ENCODE data around the gene GAB1.
A peak's percentile ranks its signal among the peaks of the same experiment; 100 is the strongest.

GAB1 gene

GRCh38 chr4:143389579-143390195 lies 53.0 kb downstream of the GAB1 start:
- DNase-seq (ENCODE audit: low read depth, low spot score) = no peak

GRCh38 chr4:143390764-143391163 lies 54.1 kb downstream of the GAB1 start:
- DNase-seq (ENCODE audit: low read depth, low spot score) = no peak

GRCh38 chr4:143391261-143391660 lies 54.6 kb downstream of the GAB1 start:
- DNase-seq (ENCODE audit: low read depth, low spot score) = no peak

- DNase-seq (ENCODE audit: low read depth, low spot score) = no peak
These were observed 55.2 kb downstream of the GAB1 start for GRCh38 chr4:143391895-143392294.

GRCh38 chr4:143393195-143393594 lies 56.5 kb downstream of the GAB1 start:
- no peak for DNase-seq (ENCODE audit: low read depth, low spot score)

- no peak for DNase-seq (ENCODE audit: low read depth, low spot score)
These were observed 58.2 kb downstream of the GAB1 start for GRCh38 chr4:143394739-143395453.

GRCh38 chr4:143396695-143397094 lies 60.0 kb downstream of the GAB1 start:
- DNase-seq (ENCODE audit: low read depth, low spot score) = no peak

GRCh38 chr4:143397335-143397734 lies 60.7 kb downstream of the GAB1 start:
- DNase-seq (ENCODE audit: low read depth, low spot score) = no peak

GRCh38 chr4:143397887-143398286 lies 61.2 kb downstream of the GAB1 start:
- no peak for DNase-seq (ENCODE audit: low read depth, low spot score)

GRCh38 chr4:143399113-143399949 lies 62.7 kb downstream of the GAB1 start:
- DNase-seq (ENCODE audit: low read depth, low spot score) = no peak

GRCh38 chr4:143400082-143400481 lies 63.4 kb downstream of the GAB1 start:
- DNase-seq (ENCODE audit: low read depth, low spot score) = no peak

GRCh38 chr4:143402776-143403552 lies 66.3 kb downstream of the GAB1 start:
- no peak for DNase-seq (ENCODE audit: low read depth, low spot score)

GRCh38 chr4:143403553-143403820 lies 66.8 kb downstream of the GAB1 start:
- DNase-seq (ENCODE audit: low read depth, low spot score) = no peak

GRCh38 chr4:143404555-143404954 lies 67.9 kb downstream of the GAB1 start:
- no peak for DNase-seq (ENCODE audit: low read depth, low spot score)

GRCh38 chr4:143405075-143405730 lies 68.5 kb downstream of the GAB1 start:
- DNase-seq (ENCODE audit: low read depth, low spot score) = no peak

- DNase-seq (ENCODE audit: low read depth, low spot score) = peak; percentile 40
These were observed 69.8 kb downstream of the GAB1 start for GRCh38 chr4:143406523-143406922.

GRCh38 chr4:143407474-143407873 lies 70.8 kb downstream of the GAB1 start:
- no peak for DNase-seq (ENCODE audit: low read depth, low spot score)

- DNase-seq (ENCODE audit: low read depth, low spot score) = no peak
These were observed 71.2 kb downstream of the GAB1 start for GRCh38 chr4:143407888-143408287.

GRCh38 chr4:143410015-143410414 lies 73.3 kb downstream of the GAB1 start:
- no peak for DNase-seq (ENCODE audit: low read depth, low spot score)

- no peak for DNase-seq (ENCODE audit: low read depth, low spot score)
These were observed 75.1 kb downstream of the GAB1 start for GRCh38 chr4:143411527-143412419.

GRCh38 chr4:143412420-143412758 lies 75.7 kb downstream of the GAB1 start:
- no peak for DNase-seq (ENCODE audit: low read depth, low spot score)

Measured in smooth muscle cell of the brain vasculature (primary cell).